SIG-M5 (cell line): ENCODE measurements around the gene NFATC4.
"Not testable (repeated sequence)": the region's sequence is repeated elsewhere in the genome, so short reads cannot be mapped to it uniquely, and the experiment has no call there.

Experiments used
- DNase-seq: peaks from one replicate; lab custom pipeline; 2025; lab: John Stamatoyannopoulos, UW

NFATC4 gene

GRCh38 chr14:24339284-24340151 is 28.5 kb upstream of the NFATC4 start, which contains the start of gene RIPK3:
Gene RIPK3 (minus strand): TSS chr14:24339991. CDS start chr14:24339826, 165 bp downstream.
- no peak for DNase-seq

- no peak for DNase-seq
These were observed 27.4 kb upstream of the NFATC4 start for GRCh38 chr14:24340606-24341005.

- DNase-seq, result no peak
These were observed 25.1 kb upstream of the NFATC4 start for GRCh38 chr14:24342889-24343288.

- DNase-seq, result no peak
These were observed 24.0 kb upstream of the NFATC4 start for GRCh38 chr14:24343795-24344660.

GRCh38 chr14:24347134-24347533 is 20.9 kb upstream of the NFATC4 start:
- DNase-seq, result no peak

- DNase-seq, result no peak
These were observed 19.8 kb upstream of the NFATC4 start for GRCh38 chr14:24348186-24348585.

GRCh38 chr14:24349742-24350141 is 18.2 kb upstream of the NFATC4 start:
- DNase-seq, result no peak

GRCh38 chr14:24351517-24351916 is 16.5 kb upstream of the NFATC4 start:
- no peak for DNase-seq

- DNase-seq, result no peak
These were observed 14.2 kb upstream of the NFATC4 start for GRCh38 chr14:24353559-24354481.

- DNase-seq, result not testable (repeated sequence)
These were observed 13.5 kb upstream of the NFATC4 start for GRCh38 chr14:24354482-24354825.

- DNase-seq, result no peak
These were observed 13.0 kb upstream of the NFATC4 start for GRCh38 chr14:24355009-24355408.

- no peak for DNase-seq
These were observed 11.8 kb upstream of the NFATC4 start for GRCh38 chr14:24356208-24356607.

- no peak for DNase-seq
These were observed 7.7 kb upstream of the NFATC4 start for GRCh38 chr14:24360281-24360680.

GRCh38 chr14:24361326-24361725 is 6.7 kb upstream of the NFATC4 start:
- DNase-seq, result no peak

- DNase-seq, result no peak
These were observed 5.6 kb upstream of the NFATC4 start for GRCh38 chr14:24362241-24362960.

GRCh38 chr14:24363401-24363800 is 4.6 kb upstream of the NFATC4 start:
- no peak for DNase-seq

GRCh38 chr14:24364841-24365240 is 3.1 kb upstream of the NFATC4 start:
- DNase-seq, result no peak

- no peak for DNase-seq
These were observed 2.2 kb upstream of the NFATC4 start for GRCh38 chr14:24365600-24366412.

- no peak for DNase-seq
These were observed 1.6 kb upstream of the NFATC4 start for GRCh38 chr14:24366413-24366720.

- no peak for DNase-seq
These were observed 1.1 kb upstream of the NFATC4 start for GRCh38 chr14:24366721-24367513.
